ENCODE measurements around the gene KCNC3.

The KCNC3 gene

DNA sequence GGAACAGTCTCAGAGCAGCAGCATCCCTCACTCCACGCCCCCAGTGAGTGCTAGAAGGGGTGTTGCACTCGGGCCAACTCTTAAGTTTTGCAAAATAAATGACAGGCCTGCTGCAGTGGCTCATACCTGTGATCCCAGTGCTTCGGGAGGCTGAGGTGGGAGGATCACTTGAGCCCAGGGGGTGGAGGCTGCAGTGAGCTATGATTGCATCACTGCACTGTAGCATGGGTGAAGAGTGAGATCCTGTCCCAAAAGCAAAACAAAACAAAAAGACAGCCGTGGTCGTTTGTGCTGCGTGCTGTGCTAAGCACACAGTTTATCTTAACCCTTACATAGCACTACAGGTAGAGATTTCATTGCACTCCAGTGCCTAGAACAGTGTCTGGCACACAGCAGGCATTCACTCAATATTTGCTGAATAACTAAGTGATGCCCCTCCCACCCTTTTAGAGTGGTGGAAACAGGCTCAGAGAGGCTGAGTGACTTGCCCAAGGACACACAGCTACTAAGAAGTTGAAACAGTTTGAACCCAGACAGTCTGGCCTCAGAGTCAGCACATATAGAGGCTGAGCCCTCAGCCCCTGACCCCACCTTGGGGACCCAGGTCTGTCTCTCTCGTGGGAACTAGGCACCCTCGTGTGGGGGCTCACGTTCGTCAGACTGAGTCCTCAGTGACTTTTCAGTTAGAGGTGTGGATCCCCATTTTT, 18.3 kb downstream of the KCNC3 start:
- DNase-seq, result no peak

- DNase-seq, result no peak
These were observed 19.6 kb downstream of the KCNC3 start for GRCh38 chr19:50309396-50310125.

DNA sequence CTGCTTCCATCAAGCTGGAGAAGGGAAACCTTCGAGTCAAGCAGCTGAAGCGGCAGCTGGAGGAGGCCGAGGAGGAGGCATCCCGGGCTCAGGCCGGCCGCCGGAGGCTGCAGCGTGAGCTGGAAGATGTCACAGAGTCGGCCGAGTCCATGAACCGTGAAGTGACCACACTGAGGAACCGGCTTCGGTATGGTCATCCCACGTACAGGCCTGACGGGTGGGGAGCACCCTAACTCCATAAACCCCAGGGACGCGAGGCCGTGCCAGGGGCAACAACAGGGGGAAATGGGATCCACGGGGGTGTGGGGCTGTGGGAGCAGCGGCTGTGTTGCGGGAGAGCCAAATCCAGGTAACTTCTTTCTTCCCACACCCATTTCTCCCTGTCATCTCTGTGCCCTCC, 20.2 kb downstream of the KCNC3 start:
- DNase-seq, result no peak

DNA sequence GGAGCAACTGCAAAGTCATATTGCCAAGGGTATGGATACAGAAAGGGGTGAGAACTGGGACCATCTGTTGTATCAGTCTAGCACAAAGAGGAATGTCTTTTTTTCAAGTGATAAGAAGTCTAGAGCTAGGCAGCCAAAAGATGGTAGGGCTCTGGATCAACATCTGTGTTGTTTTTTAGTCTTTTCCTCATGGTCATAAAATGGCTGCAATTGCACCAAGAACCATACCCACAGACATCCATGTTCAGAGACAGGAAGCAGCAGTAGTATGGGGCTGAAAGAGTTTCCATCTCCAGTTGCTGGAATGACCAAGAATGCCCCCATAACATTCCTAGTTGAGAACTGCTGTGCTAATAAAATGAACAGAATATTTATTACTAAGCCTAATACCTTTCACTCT, 25.6 kb downstream of the KCNC3 start:
- no peak for DNase-seq

- no peak for DNase-seq
These were observed 27.6 kb downstream of the KCNC3 start for GRCh38 chr19:50301607-50301971.

- DNase-seq, result no peak
These were observed 28.2 kb downstream of the KCNC3 start for GRCh38 chr19:50300814-50301606.

DNA sequence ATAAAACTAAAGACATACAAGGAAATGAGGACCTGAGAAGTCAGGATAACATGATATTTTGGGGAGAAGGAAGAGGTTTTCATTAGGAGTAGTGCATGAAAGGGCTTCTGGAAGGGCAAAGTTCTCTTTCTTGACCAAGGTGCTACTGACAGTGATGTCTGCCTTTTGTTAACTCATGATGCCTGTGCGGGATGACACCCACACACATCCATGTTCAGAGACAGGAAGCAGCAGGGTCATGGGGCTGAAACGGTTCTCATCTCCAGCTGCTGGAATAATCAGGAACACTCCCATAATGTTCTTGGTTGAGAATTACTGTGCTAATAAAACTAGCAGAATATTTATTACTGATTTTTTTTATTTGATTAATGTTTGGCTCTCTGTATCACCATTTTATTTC, 29.1 kb downstream of the KCNC3 start:
- DNase-seq, result no peak

- no peak for DNase-seq
These were observed 35.7 kb downstream of the KCNC3 start for GRCh38 chr19:50293263-50294004.

GRCh38 chr19:50292216-50292827, 36.9 kb downstream of the KCNC3 start:
- no peak for DNase-seq

DNA sequence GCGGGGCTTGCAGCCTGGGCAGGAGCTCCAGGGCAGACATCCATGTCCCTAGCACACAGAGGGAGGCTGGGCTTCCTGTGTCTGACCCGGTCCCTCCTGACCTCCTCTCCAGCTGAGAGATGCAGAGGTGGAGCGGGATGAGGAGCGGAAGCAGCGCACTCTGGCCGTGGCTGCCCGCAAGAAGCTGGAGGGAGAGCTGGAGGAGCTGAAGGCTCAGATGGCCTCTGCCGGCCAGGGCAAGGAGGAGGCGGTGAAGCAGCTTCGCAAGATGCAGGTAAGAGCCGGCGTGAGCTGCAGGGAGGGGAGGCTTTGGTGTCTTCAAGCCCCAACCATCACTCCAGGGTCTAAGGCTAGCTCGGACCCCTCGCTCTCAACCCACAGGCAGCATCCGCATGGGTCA, 38.4 kb downstream of the KCNC3 start:
- no peak for DNase-seq

GRCh38 chr19:50290011-50290410, 39.2 kb downstream of the KCNC3 start:
- DNase-seq, result no peak

- no peak for DNase-seq
These were observed 40.2 kb downstream of the KCNC3 start for GRCh38 chr19:50288954-50289353.

- DNase-seq, result no peak
These were observed 41.8 kb downstream of the KCNC3 start for GRCh38 chr19:50287331-50287730.

- DNase-seq, result no peak
These were observed 42.7 kb downstream of the KCNC3 start for GRCh38 chr19:50286443-50286842.

DNA sequence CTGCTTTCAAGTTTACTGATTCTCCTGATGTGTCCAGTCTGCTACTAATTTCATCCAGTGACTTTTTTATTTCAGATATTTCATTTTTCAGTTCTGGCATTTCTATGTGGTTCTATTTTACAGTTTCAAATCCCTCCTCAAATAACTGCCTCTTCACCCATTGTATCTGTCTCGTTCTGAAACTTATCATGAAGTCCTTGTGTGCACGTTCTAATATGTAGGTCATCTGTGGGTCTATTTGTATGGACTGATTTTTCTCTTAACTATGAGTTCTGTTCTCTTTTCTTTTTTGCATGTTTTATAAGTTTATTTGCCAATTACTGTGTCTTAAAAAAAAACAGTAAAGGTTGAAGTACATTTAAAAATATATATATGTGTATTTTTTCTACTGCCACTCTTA, 43.3 kb downstream of the KCNC3 start:
- no peak for DNase-seq

GRCh38 chr19:50281491-50281890, 47.7 kb downstream of the KCNC3 start:
- DNase-seq, result no peak

DNA sequence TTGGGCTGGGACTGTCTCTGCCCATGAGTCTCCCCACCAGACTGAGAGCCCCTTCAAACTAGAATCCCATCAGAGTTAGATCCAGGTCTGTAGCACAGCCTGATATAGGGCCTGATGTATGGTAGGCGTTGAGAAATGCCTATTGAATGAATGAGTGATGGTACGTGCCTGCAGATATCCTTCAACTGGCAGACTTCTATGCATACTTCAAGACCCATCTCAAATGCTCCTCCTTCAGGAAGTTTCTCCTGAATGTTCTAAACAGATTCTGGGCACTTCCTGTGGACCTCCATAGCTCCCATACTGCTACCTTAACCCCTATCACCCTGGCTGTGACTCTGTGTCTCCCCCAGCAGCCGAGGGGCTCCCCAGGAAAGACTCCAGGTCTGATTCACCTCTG, 48.2 kb downstream of the KCNC3 start:
- no peak for DNase-seq

DNA sequence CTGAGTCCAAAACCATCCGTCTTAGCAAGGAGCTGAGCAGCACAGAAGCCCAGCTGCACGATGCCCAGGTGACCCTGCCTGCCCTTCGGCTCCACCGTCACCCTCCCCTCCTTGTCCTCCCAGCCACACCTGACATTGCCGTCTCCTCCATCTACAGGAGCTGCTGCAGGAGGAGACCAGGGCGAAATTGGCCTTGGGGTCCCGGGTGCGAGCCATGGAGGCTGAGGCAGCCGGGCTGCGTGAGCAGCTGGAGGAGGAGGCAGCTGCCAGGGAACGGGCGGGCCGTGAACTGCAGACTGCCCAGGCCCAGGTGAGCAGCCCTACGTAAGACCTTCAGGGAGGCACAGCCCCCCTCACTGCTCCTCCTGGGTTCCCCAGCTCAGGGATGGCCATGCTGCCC, 49.1 kb downstream of the KCNC3 start:
- no peak for DNase-seq

GRCh38 chr19:50277966-50278580, 51.1 kb downstream of the KCNC3 start:
- no peak for DNase-seq

GRCh38 chr19:50276370-50277063, 52.7 kb downstream of the KCNC3 start:
- no peak for DNase-seq

- no peak for DNase-seq
These were observed 53.4 kb downstream of the KCNC3 start for GRCh38 chr19:50275577-50276368.

All from central memory CD4-positive, alpha-beta T cell (primary cell).